ENCODE measurements around the gene PKNOX2.

The PKNOX2 gene

DNA sequence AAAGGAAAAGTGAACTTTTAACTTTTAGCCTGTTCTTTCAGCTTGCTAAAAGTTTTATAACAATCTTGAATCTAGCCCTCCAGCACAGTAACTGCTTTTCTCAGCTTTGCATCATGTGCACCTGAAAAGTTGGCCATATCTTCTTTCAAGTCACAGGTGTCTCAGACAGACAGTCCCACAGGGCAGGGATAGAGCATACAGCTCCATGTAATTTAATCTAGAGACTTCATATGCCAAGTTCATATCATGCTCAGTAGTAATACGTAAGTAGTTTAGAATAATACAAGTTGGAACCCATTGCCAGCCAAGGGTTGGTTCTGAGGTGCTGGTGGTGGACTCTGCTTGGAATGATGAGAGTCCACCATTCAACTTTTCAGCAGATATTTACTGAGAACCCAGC, 68.6 kb downstream of the PKNOX2 start:
- TF ChIP-seq EZH2 (optimal IDR thresholded peaks at IDR 0.05; ENCODE audit: low read depth, low read length): no peak
- H3K27me3 ChIP-seq (replicated peaks; ENCODE audit: insufficient read depth, low read length): no peaks in the 10 kb centered on the region
- no peaks in the 10 kb centered on the region for H3K4me1 ChIP-seq (ENCODE audit: low read length)
- no peak overlapping the region for H3K27ac ChIP-seq (ENCODE audit: low read length)
- no peaks in the 10 kb centered on the region for H3K36me3 ChIP-seq (replicated peaks; ENCODE audit: insufficient read depth, low read length)
- no peaks in the 10 kb centered on the region for H4K20me1 ChIP-seq (ENCODE audit: insufficient read depth, low read length)
- H3K79me2 ChIP-seq (ENCODE audit: low read length): no peaks in the 10 kb centered on the region
- H2AFZ ChIP-seq (ENCODE audit: low read length): no peak overlapping the region
- no peak overlapping the region for H3K9ac ChIP-seq (ENCODE audit: low read length)
- DNase-seq: no peak
- H3K9me2 ChIP-seq (replicated peaks; ENCODE audit: insufficient read depth, low read length): no peaks in the 10 kb centered on the region
- no peak overlapping the region for H3K4me3 ChIP-seq (ENCODE audit: low read length)
- no peaks in the 10 kb centered on the region for H3K9me3 ChIP-seq (replicated peaks; ENCODE audit: insufficient read depth, low read length)
- no peak overlapping the region for H3K4me2 ChIP-seq (ENCODE audit: low read depth, low read length)
- H3F3A ChIP-seq (ENCODE audit: insufficient read depth, low read length): no peaks in the 10 kb centered on the region

DNA sequence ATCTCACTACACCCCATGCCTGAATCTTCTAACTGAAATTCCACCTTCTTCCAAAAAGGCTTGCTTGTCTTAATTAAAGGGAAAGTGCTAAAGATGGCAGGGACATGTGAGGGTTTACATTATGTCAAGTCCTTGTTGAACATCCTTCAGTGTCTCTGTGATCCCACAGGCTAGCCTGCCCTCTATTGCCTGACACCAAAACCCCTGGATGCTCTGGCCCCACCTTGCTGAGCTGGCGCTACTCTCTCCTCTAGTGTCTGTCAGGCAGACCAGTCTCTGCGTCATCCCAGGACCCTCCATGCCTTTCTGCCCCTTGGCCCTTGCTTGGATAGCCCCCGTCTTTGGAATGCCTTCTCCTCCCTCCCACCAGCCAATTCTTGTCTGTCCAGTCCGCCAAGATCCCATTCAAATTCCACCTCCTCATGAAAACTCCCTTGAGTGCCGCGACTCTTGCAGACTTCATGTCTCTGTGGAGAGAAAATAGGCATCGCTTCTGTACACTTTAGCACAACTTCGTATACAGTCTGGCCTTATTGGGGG, 69.3 kb downstream of the PKNOX2 start:
- Histone ChIP-seq H3K4me1 (ENCODE audit: low read length) (no peaks in the 10 kb centered on the region), H3K4me2 (ENCODE audit: low read depth, low read length) (no peak overlapping the region), H3K27me3 (replicated peaks; ENCODE audit: insufficient read depth, low read length) (no peaks in the 10 kb centered on the region), H4K20me1 (ENCODE audit: insufficient read depth, low read length) (no peaks in the 10 kb centered on the region), H2AFZ (ENCODE audit: low read length) (no peak overlapping the region), H3K9ac (ENCODE audit: low read length) (no peak overlapping the region), H3K27ac (ENCODE audit: low read length) (no peak overlapping the region), H3K36me3 (replicated peaks; ENCODE audit: insufficient read depth, low read length) (no peaks in the 10 kb centered on the region), H3F3A (ENCODE audit: insufficient read depth, low read length) (no peaks in the 10 kb centered on the region), H3K79me2 (ENCODE audit: low read length) (no peaks in the 10 kb centered on the region), H3K4me3 (ENCODE audit: low read length) (no peak overlapping the region), H3K9me2 (replicated peaks; ENCODE audit: insufficient read depth, low read length) (no peaks in the 10 kb centered on the region), H3K9me3 (replicated peaks; ENCODE audit: insufficient read depth, low read length) (no peaks in the 10 kb centered on the region)
- DNase-seq: no peak
- no peak for TF ChIP-seq EZH2 (optimal IDR thresholded peaks at IDR 0.05; ENCODE audit: low read depth, low read length)
- TF ChIP-seq EZH2phosphoT487 (IDR thresholded peaks at IDR 0.05; ENCODE audit: low read length): no peak
- TF ChIP-seq CTCF (IDR thresholded peaks at IDR 0.05; ENCODE audit: low read length): no peak

- no peaks in the 10 kb centered on the region for H3K27me3 ChIP-seq (replicated peaks; ENCODE audit: insufficient read depth, low read length)
- DNase-seq: no peak
- H3K9ac ChIP-seq (ENCODE audit: low read length): no peak overlapping the region
- no peaks in the 10 kb centered on the region for H3K4me1 ChIP-seq (ENCODE audit: low read length)
- no peaks in the 10 kb centered on the region for H3K9me3 ChIP-seq (replicated peaks; ENCODE audit: insufficient read depth, low read length)
- no peaks in the 10 kb centered on the region for H3K36me3 ChIP-seq (replicated peaks; ENCODE audit: insufficient read depth, low read length)
- H3K4me2 ChIP-seq (ENCODE audit: low read depth, low read length): no peak overlapping the region
- H3K9me2 ChIP-seq (replicated peaks; ENCODE audit: insufficient read depth, low read length): no peaks in the 10 kb centered on the region
- TF ChIP-seq CTCF (IDR thresholded peaks at IDR 0.05; ENCODE audit: low read length) (no peak), EZH2 (optimal IDR thresholded peaks at IDR 0.05; ENCODE audit: low read depth, low read length) (no peak), EZH2phosphoT487 (IDR thresholded peaks at IDR 0.05; ENCODE audit: low read length) (no peak)
- no peak overlapping the region for H2AFZ ChIP-seq (ENCODE audit: low read length)
- H3F3A ChIP-seq (ENCODE audit: insufficient read depth, low read length): no peaks in the 10 kb centered on the region
- H3K79me2 ChIP-seq (ENCODE audit: low read length): no peaks in the 10 kb centered on the region
- no peak overlapping the region for H3K27ac ChIP-seq (ENCODE audit: low read length)
- no peak overlapping the region for H3K4me3 ChIP-seq (ENCODE audit: low read length)
- no peaks in the 10 kb centered on the region for H4K20me1 ChIP-seq (ENCODE audit: insufficient read depth, low read length)
These were observed 70.5 kb downstream of the PKNOX2 start for GRCh38 chr11:125235071-125235471.

DNA sequence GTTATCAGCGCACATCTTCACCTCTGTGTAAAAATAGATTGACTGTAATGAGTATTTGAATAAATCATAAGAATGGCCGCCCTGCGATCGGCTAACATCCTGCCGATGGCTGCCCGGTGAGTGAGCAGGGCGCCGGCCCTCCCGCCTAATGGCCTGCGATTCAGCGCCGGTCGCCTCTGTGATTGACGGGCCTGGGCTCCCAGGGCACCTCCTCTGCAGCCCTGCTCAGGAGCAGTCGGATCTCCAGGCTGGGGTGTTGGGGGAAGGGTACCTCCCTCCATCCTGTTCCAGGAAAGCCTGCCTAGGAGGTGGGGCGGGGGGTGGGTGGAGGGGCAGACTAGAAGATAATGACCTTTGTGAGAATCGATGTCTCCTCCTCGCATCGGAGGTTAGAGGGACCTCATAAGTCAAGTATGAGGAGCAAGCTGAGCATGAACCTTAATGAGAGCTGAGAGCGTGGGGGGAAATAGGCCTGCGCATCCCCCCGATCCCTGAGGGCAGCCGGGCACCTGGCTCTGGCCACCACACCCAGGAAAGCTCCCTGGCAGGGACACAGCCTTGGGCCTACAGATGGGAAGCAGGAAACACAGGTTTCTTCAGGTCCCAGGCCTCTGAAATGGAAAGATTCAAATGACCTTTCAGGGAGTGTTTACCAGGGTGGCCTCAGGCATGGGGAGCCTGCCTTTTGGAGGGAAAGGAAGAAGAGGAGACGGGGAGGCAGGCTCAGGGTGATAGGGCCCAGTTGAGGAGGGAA, 71.7 kb downstream of the PKNOX2 start:
- Histone ChIP-seq H3K36me3 (replicated peaks; ENCODE audit: insufficient read depth, low read length) (no peaks in the 10 kb centered on the region), H3K79me2 (ENCODE audit: low read length) (no peaks in the 10 kb centered on the region), H3K4me3 (ENCODE audit: low read length) (no peak overlapping the region), H3K4me1 (ENCODE audit: low read length) (no peaks in the 10 kb centered on the region), H3K9me3 (replicated peaks; ENCODE audit: insufficient read depth, low read length) (no peaks in the 10 kb centered on the region), H2AFZ (ENCODE audit: low read length) (no peak overlapping the region), H3K27me3 (replicated peaks; ENCODE audit: insufficient read depth, low read length) (no peaks in the 10 kb centered on the region), H3K9ac (ENCODE audit: low read length) (no peak overlapping the region), H4K20me1 (ENCODE audit: insufficient read depth, low read length) (no peaks in the 10 kb centered on the region), H3K4me2 (ENCODE audit: low read depth, low read length) (no peak overlapping the region), H3K9me2 (replicated peaks; ENCODE audit: insufficient read depth, low read length) (no peaks in the 10 kb centered on the region), H3K27ac (ENCODE audit: low read length) (no peak overlapping the region), H3F3A (ENCODE audit: insufficient read depth, low read length) (no peaks in the 10 kb centered on the region)
- DNase-seq: no peak
- TF ChIP-seq CTCF (IDR thresholded peaks at IDR 0.05; ENCODE audit: low read length) (no peak), EZH2phosphoT487 (IDR thresholded peaks at IDR 0.05; ENCODE audit: low read length) (no peak), EZH2 (optimal IDR thresholded peaks at IDR 0.05; ENCODE audit: low read depth, low read length) (no peak)
